Naive B cell (primary cell): ENCODE measurements around the gene ING1. TPM values are rescaled to one million over a fixed set of nuclear protein-coding genes. Genes with fewer than 3 reads are reported as not detected.
"Not testable (repeated sequence)": the region's sequence is repeated elsewhere in the genome, so short reads cannot be mapped to it uniquely, and the experiment has no call there.

Experiments used
- ATAC-seq, 2 donors: fragments of 150-1000 bp; cut with Tn5 transposase; 2 replicates each; pipeline ENCODE4 v1.10.0; 2021; ENCODE audit warnings: low read depth in 2 of 2, mild to moderate bottlenecking in 2 of 2, moderate library complexity in 2 of 2
- DNase-seq: peaks from one replicate; pipeline ENCODE4 v3.0.0; 2022
- H3K27ac Mint-ChIP-seq, 6 donors: one replicate each; pipeline ENCODE4 v1.8.0; 2020 to 2022; ENCODE audit warnings: mild to moderate bottlenecking in 6 of 6, mixed read lengths in 6 of 6, moderate library complexity in 5 of 6, inconsistent platforms in 2 of 6
- H3K27me3 Mint-ChIP-seq, 3 donors: one replicate each; pipeline ENCODE4 v1.8.0; 2021 to 2022; ENCODE audit warnings: mixed read lengths in 3 of 3, mild to moderate bottlenecking in 1 of 3
- H3K36me3 Mint-ChIP-seq, 2 donors: one replicate each; pipeline ENCODE4 v1.8.0; 2020 to 2022; ENCODE audit warnings: mixed read lengths in 2 of 2, inconsistent platforms in 1 of 2, mild to moderate bottlenecking in 1 of 2
- H3K4me1 Mint-ChIP-seq, 3 donors: one replicate each; pipeline ENCODE4 v1.8.0; 2020 to 2022; ENCODE audit warnings: mixed read lengths in 3 of 3, inconsistent platforms in 1 of 3, mild to moderate bottlenecking in 1 of 3, moderate library complexity in 1 of 3
- H3K4me3 Mint-ChIP-seq, 8 donors: one replicate each; pipeline ENCODE4 v1.8.0; 2020 to 2022; ENCODE audit warnings: mild to moderate bottlenecking in 8 of 8, mixed read lengths in 8 of 8, moderate library complexity in 8 of 8, inconsistent platforms in 2 of 8
- H3K9me3 Mint-ChIP-seq, 7 donors: one replicate each; pipeline ENCODE4 v1.8.0; 2020 to 2022; ENCODE audit warnings: mixed read lengths in 7 of 7, mild to moderate bottlenecking in 5 of 7, inconsistent platforms in 2 of 7, moderate library complexity in 1 of 7
- polyA plus RNA-seq, 6 donors: library from polyadenylated mRNA; unstranded; fragments of 300-500 nt; fragmentation: Illumina TruSeq; gene quantifications; one replicate each; pipeline ENCODE4 v1.2.3, GENCODE V29; 2021; ENCODE audit warnings: low read depth in 6 of 6

ING1 gene
- polyA plus RNA-seq, 6 donors from 2014 or later, result 16.8 to 29.2 (median 20.9) TPM

DNA sequence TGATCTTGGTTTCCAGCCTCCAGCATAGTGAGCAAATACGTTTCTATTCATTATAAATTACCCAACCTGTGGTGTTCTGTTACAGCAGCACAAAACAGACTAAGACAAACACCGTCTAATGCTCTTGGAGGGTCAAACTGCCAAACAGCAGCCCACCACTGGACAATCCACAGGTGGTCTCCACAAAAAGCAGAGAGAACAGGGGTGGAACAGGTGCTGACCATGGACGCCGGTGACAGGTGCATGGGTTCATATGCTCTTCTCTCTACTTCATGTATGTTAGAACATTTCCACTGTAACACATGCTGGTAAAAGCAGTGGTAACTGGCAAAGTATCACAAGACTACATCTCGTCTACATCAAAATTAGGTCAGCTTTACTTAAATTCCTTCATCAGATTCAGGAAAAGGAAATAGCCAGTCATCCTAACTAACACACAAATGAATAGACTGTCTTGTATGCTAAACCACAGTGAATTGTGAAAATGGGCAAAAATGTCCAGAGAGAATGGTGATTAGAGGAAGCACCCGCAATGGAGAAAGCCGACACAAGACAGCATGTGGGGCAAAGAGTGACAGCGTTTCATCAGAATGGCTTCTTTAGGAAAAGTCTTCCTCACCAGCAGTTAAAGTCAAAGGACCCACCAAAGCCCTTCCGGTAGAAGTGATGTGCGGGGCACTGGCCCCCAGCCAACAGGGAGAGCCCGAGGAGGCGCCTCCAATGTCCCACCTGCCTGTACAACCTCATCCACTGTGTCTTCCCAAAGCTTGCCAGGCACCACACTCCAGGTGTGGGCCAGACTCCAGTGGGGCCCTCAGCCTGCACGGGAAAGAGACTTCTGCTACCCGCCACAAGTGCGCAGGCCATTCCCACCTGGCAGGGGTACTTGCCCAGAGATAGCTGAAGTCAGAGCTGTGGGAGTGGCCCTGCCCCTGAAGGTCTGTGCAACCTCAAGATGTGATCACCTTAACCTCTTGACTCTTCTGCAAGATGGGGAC is 14.1 kb upstream of the ING1 start:
- Mint-ChIP-seq H3K36me3 (peaks cover 16 to 19% of the 10 kb centered on the region in 2 donors), H3K27ac (peak overlapping the region in 1 of 6 donors; percentile 26), H3K4me3 (peak overlapping the region in 2 of 8 donors; percentile 41 to 70), H3K27me3 (no peaks in the 10 kb centered on the region), H3K9me3 (no peaks in the 10 kb centered on the region), H3K4me1 (peaks cover 37 to 58% (median 58%) of the 10 kb centered on the region in 3 donors)
- DNase-seq (no peak), ATAC-seq (no peak)

DNA sequence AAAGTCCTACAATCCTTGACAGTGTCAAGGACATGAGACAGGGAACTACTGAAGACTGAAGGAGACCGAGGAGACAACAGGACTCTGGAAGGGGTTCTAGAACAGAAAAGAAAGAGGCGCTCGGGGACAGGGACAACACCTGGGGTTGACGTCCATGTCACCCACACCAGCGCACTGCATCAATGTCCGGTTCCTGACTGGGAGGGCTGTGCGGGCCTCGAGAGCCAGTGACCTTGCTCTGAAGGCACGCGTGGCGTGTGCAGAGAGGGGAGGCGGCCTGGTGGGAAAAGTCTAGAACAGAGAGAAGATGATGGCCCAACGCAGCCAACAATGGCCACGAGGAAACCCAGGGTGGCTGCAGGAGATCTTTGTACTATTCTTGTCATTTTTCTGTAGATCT is 13.3 kb upstream of the ING1 start:
- DNase-seq, result no peak
- Mint-ChIP-seq H3K27ac (no peak overlapping the region), H3K9me3 (no peaks in the 10 kb centered on the region), H3K4me1 (peaks cover 37 to 66% (median 58%) of the 10 kb centered on the region in 3 donors), H3K27me3 (no peaks in the 10 kb centered on the region), H3K36me3 (peaks cover 16 to 19% of the 10 kb centered on the region in 2 donors), H3K4me3 (no peak overlapping the region)
- no peak for ATAC-seq

DNA sequence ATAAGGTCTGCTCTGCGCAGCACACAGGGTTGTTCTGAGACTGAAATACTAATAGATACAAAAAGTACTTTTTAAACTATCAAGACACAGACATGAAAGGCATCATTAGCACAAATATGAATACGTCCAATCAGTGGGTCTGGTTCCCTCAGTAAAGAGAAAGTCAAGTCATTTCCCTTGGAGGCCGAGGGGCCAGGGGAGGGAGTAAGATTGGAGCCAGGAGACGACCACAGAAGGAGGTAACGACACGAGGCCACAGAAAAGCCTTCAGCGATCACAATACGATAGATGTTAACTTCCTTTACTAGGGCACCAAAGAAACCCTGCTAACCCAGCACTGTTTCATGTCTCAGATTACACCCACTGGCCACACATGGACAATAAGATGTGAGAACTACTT is 12.9 kb upstream of the ING1 start:
- peaks cover 39 to 68% (median 58%) of the 10 kb centered on the region in 3 donors for H3K4me1 Mint-ChIP-seq
- H3K36me3 Mint-ChIP-seq, result peaks cover 16 to 19% of the 10 kb centered on the region in 2 donors
- DNase-seq, result no peak
- ATAC-seq, result no peak
- H3K9me3 Mint-ChIP-seq, result no peaks in the 10 kb centered on the region
- peak overlapping the region in 1 of 8 donors; percentile 18 for H3K4me3 Mint-ChIP-seq
- no peak overlapping the region for H3K27ac Mint-ChIP-seq
- H3K27me3 Mint-ChIP-seq, result no peaks in the 10 kb centered on the region

GRCh38 chr13:110701061-110701460 is 12.4 kb upstream of the ING1 start:
- Mint-ChIP-seq H3K27ac (peak overlapping the region in 1 of 6 donors; percentile 38), H3K36me3 (peaks cover 16 to 19% of the 10 kb centered on the region in 2 donors), H3K4me1 (peaks cover 41 to 68% (median 58%) of the 10 kb centered on the region in 3 donors)
- not testable (repeated sequence) for ATAC-seq, DNase-seq, H3K27me3 Mint-ChIP-seq, H3K4me3 Mint-ChIP-seq, H3K9me3 Mint-ChIP-seq

DNA sequence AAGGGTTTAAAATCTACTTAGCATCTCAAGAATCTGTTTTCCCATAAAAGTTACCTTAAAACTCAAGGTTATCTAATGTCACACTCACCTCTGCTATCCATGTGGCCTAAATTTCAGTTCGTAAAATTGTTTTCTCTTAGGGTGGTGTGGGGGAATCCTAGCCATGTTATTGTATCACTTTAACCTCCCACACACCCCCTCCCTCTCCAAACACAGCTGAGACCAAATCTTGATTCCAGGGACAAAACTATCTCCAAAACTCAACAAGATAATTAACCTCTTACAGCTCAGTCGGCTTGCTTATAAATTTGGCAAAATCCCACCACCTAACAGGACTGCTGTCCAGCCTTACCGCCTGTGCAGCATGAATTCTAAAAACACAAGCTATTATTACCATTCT is 11.4 kb upstream of the ING1 start:
- DNase-seq (no peak), ATAC-seq (no peak)
- Mint-ChIP-seq H3K36me3 (peaks cover 16 to 19% of the 10 kb centered on the region in 2 donors), H3K27ac (peak overlapping the region in 2 of 6 donors; percentile 43 to 89), H3K27me3 (no peaks in the 10 kb centered on the region), H3K4me1 (peaks cover 45 to 72% (median 60%) of the 10 kb centered on the region in 3 donors), H3K4me3 (peak overlapping the region in 1 of 8 donors; percentile 53), H3K9me3 (no peaks in the 10 kb centered on the region)

DNA sequence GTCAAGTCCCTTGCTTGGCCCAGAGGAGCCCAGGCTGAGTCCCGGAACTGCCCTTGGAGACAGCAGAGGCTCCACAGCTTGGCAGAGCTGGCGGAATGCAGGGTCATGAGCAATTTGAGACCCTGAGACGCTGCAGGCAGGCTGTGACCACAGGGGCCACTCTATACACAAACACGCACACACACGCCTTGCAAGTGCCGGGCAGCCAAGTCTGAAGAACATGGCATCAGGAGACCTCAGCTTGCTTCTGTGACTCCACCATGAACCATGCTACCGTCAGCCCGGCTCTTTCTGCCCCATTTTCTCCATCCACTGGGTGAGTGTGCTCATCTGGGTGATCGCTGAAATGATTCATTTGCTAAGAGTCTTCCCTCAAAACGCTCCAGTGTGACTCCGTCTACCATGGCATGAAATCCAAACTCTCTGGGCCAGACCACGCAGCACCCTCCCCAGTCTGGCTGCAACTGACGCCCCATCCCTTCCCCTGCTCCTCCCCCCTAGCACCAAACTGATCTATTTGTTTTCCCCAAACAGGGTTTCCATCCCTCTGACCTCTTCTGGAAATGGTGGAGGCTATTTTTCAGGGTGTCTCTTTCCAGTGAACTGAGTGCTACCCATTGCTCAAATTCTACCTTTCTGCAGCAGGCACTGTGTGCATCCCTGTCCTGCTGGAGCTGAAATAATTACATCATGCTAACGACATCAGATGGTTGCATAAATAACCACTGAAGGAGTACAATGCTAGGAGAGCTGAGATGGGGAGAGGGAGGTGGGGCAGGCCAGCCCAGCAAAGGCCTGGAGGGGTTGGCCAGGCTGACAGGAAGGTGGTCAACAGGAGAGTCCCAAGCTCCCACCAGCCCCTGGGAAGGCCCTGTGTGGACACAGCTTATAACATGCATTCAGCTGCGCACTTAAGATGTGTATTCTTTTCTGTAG is 10.6 kb upstream of the ING1 start:
- Mint-ChIP-seq H3K36me3 (peaks cover 16 to 19% of the 10 kb centered on the region in 2 donors), H3K9me3 (no peaks in the 10 kb centered on the region), H3K4me3 (peak overlapping the region in 2 of 8 donors; percentile 4 to 18), H3K4me1 (peaks cover 44 to 69% (median 56%) of the 10 kb centered on the region in 3 donors), H3K27me3 (no peaks in the 10 kb centered on the region), H3K27ac (peak overlapping the region in 1 of 6 donors; percentile 14)
- DNase-seq, result no peak
- ATAC-seq, result no peak

DNA sequence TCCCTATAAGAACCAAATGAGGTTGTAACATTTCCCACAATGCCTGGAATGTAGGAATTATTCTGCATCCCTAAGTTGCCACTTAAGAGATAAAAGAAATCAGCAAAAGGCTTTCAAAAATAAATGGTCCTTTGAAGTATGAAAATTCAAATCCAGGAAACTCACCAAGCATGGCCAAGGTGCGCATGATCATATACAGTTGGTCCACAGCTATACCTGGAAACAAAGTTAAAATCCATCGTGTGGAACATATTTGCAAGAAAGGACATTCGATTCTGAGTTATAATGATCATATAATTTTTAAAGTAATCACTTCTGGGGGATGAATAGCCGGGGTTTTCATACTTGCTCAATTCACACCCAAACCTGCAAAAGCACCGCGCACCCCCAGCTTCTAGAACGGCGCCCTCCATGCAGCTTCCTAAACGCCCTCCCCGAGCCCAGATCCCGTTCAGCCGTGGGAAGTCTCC is 8.1 kb upstream of the ING1 start:
- Mint-ChIP-seq H3K27ac (peak overlapping the region; percentile 53 to 96 (median 85)), H3K27me3 (no peaks in the 10 kb centered on the region), H3K4me1 (peaks cover 31 to 50% (median 37%) of the 10 kb centered on the region in 3 donors), H3K4me3 (peak overlapping the region; percentile 86 to 95 (median 94)), H3K9me3 (no peaks in the 10 kb centered on the region), H3K36me3 (peaks cover 4 to 7% of the 10 kb centered on the region in 2 donors)
- DNase-seq (no peak), ATAC-seq (no peak)

- H3K9me3 Mint-ChIP-seq, result no peaks in the 10 kb centered on the region
- H3K27me3 Mint-ChIP-seq, result no peaks in the 10 kb centered on the region
- H3K4me1 Mint-ChIP-seq, result peaks cover 31 to 48% (median 37%) of the 10 kb centered on the region in 3 donors
- ATAC-seq (peak; percentile 85 to 87), DNase-seq (peak; percentile 82)
- peak within 1 kb of the TSS; percentile 58 to 96 (median 93) for H3K27ac Mint-ChIP-seq
- H3K36me3 Mint-ChIP-seq, result peaks cover 4 to 7% of the 10 kb centered on the region in 2 donors
- peak within 1 kb of the TSS; percentile 86 to 95 (median 94) for H3K4me3 Mint-ChIP-seq
These were observed 7.5 kb upstream of the ING1 start, which contains the start of gene CARS2 for GRCh38 chr13:110705826-110706569. Gene CARS2, minus strand, starts transcription at chr13:110706116. Its CDS starts 23 bp downstream, at chr13:110706093.

DNA sequence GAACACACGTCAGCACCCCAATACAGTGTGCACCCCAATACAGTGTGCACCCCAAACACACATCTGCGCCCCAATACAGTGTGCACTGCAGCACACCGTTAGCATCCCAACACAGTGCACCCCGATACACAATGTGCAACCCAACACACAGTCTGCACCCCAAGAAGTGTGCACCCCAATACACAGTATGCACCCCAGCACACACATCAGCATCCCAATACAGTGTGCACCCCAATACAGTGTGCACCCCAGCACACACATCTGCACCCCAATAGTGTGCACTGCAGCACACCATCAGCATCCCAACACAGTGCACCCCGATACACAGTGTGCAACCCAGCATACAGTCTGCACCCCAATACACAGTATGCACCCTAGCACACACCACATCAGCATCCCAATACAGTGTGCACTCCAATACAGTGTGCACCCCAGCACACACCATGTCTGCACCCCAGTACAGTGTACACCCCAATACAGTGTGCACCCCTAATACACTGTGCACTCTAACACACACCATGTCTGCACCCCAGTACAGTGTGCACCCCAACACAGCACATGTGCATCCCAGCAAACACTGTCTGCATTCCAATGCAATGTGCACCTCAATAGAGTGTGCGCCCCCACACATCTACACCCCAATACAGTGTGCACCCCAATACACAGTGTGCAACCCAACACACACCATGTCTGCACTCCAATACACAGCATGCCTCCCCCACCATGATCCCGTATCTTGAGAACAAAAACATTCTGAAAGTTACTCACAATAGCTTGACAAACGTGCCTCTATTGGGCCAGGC is 6.7 kb upstream of the ING1 start:
- Mint-ChIP-seq H3K27me3 (no peaks in the 10 kb centered on the region), H3K36me3 (no peaks in the 10 kb centered on the region), H3K4me1 (peaks cover 32 to 56% (median 39%) of the 10 kb centered on the region in 3 donors), H3K4me3 (peak overlapping the region; percentile 83 to 95 (median 90)), H3K9me3 (no peaks in the 10 kb centered on the region), H3K27ac (peak overlapping the region in 5 of 6 donors; percentile 41 to 96 (median 58))
- no peak for DNase-seq
- no peak for ATAC-seq

DNA sequence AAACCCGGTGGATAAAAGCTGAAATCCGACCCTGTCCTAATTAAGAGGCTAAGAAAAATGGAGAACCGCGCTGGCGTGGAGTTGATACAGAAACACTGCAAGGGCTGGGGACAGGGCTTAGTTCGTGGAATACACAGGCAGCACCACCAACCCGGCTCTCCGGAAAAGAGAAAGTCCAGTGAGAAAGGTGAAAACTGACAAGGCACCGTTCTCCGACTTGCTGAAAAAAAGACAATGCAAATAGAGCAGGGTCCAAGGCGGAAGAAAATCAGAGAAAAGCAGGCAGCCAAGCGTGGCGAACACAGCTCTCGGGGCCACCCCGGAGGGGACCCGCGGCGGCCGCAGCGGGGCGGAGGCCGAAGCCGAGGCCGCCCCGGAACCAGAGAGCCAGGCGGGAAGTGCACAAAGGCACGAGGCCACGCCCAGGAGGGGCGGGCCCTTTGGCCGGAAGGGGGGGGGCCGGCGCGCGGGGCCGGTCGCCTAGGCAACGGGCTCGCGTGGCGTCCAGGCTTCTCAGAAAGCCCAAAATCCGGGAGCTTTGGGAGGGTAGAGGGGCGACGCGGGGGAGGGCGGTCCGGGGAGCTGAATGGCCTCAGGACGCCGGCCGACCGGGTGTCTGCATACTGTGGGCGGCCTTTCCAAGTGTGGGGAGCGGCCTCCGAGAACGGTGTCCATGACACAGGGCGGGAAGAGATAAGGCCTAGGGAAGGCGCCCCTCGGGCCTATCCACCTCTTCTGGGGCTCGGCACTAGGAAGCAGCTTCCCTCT is 1.2 kb upstream of the ING1 start:
- peak overlapping the region; percentile 89 to 100 (median 98) for H3K4me3 Mint-ChIP-seq
- H3K27ac Mint-ChIP-seq, result peak overlapping the region; percentile 96 to 99 (median 99)

More for the DNA sequence above, 1.2 kb upstream of the ING1 start:
- peak; percentile 80 for DNase-seq
- Mint-ChIP-seq H3K9me3 (peaks cover 0 to 2% (median 0%) of the 10 kb centered on the region in 7 donors), H3K27me3 (no peaks in the 10 kb centered on the region), H3K4me1 (peaks cover 11 to 27% (median 15%) of the 10 kb centered on the region in 3 donors), H3K36me3 (no peaks in the 10 kb centered on the region)
- peak; percentile 26 to 29 for ATAC-seq
